GM12874 (cell line): ENCODE measurements around the gene SLTM.

Source experiments
- TF ChIP-seq, protein P1 (sequence below): IDR thresholded peaks from 2 replicates; pipeline ENCODE4 v1.5.1; 2011; ENCODE audit warnings: low read depth, mild to moderate bottlenecking, control low read depth, low read length, moderate library complexity; ENCODE audit not compliant: insufficient read depth

SLTM gene

GRCh38 chr15:58880320-58880719 is 53.2 kb downstream of the SLTM start:
- TF ChIP-seq, protein P1, sequence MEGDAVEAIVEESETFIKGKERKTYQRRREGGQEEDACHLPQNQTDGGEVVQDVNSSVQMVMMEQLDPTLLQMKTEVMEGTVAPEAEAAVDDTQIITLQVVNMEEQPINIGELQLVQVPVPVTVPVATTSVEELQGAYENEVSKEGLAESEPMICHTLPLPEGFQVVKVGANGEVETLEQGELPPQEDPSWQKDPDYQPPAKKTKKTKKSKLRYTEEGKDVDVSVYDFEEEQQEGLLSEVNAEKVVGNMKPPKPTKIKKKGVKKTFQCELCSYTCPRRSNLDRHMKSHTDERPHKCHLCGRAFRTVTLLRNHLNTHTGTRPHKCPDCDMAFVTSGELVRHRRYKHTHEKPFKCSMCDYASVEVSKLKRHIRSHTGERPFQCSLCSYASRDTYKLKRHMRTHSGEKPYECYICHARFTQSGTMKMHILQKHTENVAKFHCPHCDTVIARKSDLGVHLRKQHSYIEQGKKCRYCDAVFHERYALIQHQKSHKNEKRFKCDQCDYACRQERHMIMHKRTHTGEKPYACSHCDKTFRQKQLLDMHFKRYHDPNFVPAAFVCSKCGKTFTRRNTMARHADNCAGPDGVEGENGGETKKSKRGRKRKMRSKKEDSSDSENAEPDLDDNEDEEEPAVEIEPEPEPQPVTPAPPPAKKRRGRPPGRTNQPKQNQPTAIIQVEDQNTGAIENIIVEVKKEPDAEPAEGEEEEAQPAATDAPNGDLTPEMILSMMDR = no peak

GRCh38 chr15:58877999-58878825 is 55.3 kb downstream of the SLTM start:
- TF ChIP-seq, protein P1 = no peak

GRCh38 chr15:58876306-58877106 is 57.0 kb downstream of the SLTM start:
- TF ChIP-seq, protein P1 = no peak

GRCh38 chr15:58875343-58875742 is 58.1 kb downstream of the SLTM start:
- TF ChIP-seq, protein P1 = no peak

GRCh38 chr15:58873267-58873666 is 60.2 kb downstream of the SLTM start:
- TF ChIP-seq, protein P1 = no peak

- TF ChIP-seq, protein P1 = no peak
Measured at GRCh38 chr15:58870451-58870850, 63.0 kb downstream of the SLTM start.

- TF ChIP-seq, protein P1 = no peak
Measured at GRCh38 chr15:58867926-58868325, 65.6 kb downstream of the SLTM start.
